Activated naive CD4-positive, alpha-beta T cell treated with anti-CD3 and anti-CD28 coated beads for 36 hours (primary cell): ENCODE data around the gene AADACL4. TPM values are rescaled to one million over a fixed set of nuclear protein-coding genes. Genes with fewer than 3 reads are reported as not detected.

Experiments used
- CTCF ChIA-PET: fragments of 350-600 bp; sonication (Branson Sonifier 250); formaldehyde crosslinking; loops from one replicate; lab custom pipeline; 2021; ENCODE audit warnings: antibody characterized with exemption; lab: Charles Lee
- DNase-seq: peaks from one replicate; pipeline ENCODE4 v3.0.0-alpha.2; 2020
- H3K27ac Mint-ChIP-seq: one replicate; pipeline ENCODE4 v1.8.0; 2021; ENCODE audit warnings: mild to moderate bottlenecking, mixed read lengths
- H3K27me3 Mint-ChIP-seq: one replicate; pipeline ENCODE4 v1.8.0; 2021; ENCODE audit warnings: low read depth, mixed read lengths
- H3K36me3 Mint-ChIP-seq: one replicate; pipeline ENCODE4 v1.8.0; 2021; ENCODE audit warnings: low read depth, mixed read lengths
- H3K4me1 Mint-ChIP-seq: one replicate; pipeline ENCODE4 v1.8.0; 2021; ENCODE audit warnings: low read depth, mixed read lengths
- H3K4me3 Mint-ChIP-seq: one replicate; pipeline ENCODE4 v1.8.0; 2021; ENCODE audit warnings: mild to moderate bottlenecking, moderate library complexity, mixed read lengths
- H3K9me3 Mint-ChIP-seq: one replicate; pipeline ENCODE4 v1.8.0; 2021; ENCODE audit warnings: mixed read lengths
- intact Hi-C: fragments of 100-400 bp; cut with micrococcal nuclease; formaldehyde crosslinking; loops from one replicate; pipeline ENCODE4 v1.15.1; 2023
- total RNA-seq, 2 experiments: library from RNA; stranded (reverse); gene quantifications; one replicate each; pipeline ENCODE4 v1.2.3, GENCODE V29; 2021

The AADACL4 gene
- total RNA-seq, 2 experiments from 2014 or later: not detected

DNA sequence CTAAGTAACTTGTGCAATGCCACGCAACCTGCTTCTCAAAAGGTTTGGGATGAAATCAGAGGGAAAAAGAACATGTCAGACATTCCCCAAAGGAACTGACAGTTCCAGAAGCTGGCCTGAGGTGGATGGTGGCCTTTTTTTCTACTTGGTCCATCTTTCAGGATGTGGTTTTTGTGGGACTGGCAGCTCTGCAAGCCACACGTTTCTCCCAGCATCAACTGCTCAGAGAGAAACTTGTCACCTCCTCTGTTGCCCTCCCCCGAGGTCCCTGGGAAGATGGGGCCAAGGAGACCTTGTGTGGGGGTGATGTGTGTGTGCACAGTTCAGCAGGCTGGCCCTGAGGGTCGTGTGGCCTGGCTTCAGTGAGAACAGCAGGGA, 23.4 kb upstream of the AADACL4 start:
- Mint-ChIP-seq H3K36me3 (peaks cover 7% of the 10 kb centered on the region), H3K27me3 (no peaks in the 10 kb centered on the region), H3K4me3 (no peak overlapping the region), H3K9me3 (no peaks in the 10 kb centered on the region), H3K4me1 (peaks cover 30% of the 10 kb centered on the region), H3K27ac (no peak overlapping the region)
- CTCF ChIA-PET: interaction anchor here (0.5 to 2.9 kb wide), 13 partner anchors 10 to 1585 kb away, joined by 3 to 13 read pairs (median 5); no protein-coding TSS in a partner anchor
- DNase-seq: peak; percentile 59
- intact Hi-C loops: no loop called here

GRCh38 chr1:12620931-12621330, 23.0 kb upstream of the AADACL4 start:
- peaks cover 3% of the 10 kb centered on the region for H3K36me3 Mint-ChIP-seq
- no peak overlapping the region for H3K4me3 Mint-ChIP-seq
- no peak for DNase-seq
- no peak overlapping the region for H3K27ac Mint-ChIP-seq
- no peaks in the 10 kb centered on the region for H3K27me3 Mint-ChIP-seq
- peaks cover 25% of the 10 kb centered on the region for H3K4me1 Mint-ChIP-seq
- CTCF ChIA-PET: interaction anchor here (0.6 to 2.9 kb wide), 12 partner anchors 10 to 392 kb away, joined by 3 to 10 read pairs (median 4); no protein-coding TSS in a partner anchor
- no peaks in the 10 kb centered on the region for H3K9me3 Mint-ChIP-seq
- intact Hi-C loops: no loop called here

GRCh38 chr1:12621346-12622335, 22.2 kb upstream of the AADACL4 start:
- CTCF ChIA-PET: interaction anchor here (0.6 to 2.9 kb wide), 10 partner anchors 9 to 393 kb away, joined by 3 to 10 read pairs (median 4); no protein-coding TSS in a partner anchor
- no peaks in the 10 kb centered on the region for H3K27me3 Mint-ChIP-seq
- intact Hi-C loops: no loop called here
- no peaks in the 10 kb centered on the region for H3K36me3 Mint-ChIP-seq
- H3K4me1 Mint-ChIP-seq: peaks cover 22% of the 10 kb centered on the region
- DNase-seq: no peak
- H3K4me3 Mint-ChIP-seq: no peak overlapping the region
- no peaks in the 10 kb centered on the region for H3K9me3 Mint-ChIP-seq
- H3K27ac Mint-ChIP-seq: no peak overlapping the region

DNA sequence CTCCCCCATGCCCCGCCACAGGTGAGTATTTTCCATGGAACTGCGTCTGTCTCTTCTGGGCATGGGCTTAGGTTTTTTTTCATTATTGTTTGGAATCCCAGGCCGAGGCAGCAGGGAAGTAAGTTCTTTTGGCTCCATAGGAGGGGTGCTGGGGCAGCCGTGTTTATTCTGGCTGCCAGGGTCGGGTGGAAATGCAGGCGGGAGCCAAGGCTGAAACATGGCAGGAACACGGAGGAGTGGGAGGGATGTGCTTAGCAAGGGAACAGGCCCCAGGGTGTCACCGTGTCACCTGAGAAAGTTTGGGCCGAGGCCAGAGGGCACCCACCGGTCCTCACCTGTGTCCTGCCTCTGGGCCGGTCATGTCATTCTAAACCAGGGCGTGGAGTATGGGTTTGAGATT, 21.4 kb upstream of the AADACL4 start:
- CTCF ChIA-PET: interaction anchor here (0.6 to 2.9 kb wide), 3 partner anchors 295 to 351 kb away, joined by 3 to 10 read pairs (median 8); no protein-coding TSS in a partner anchor
- intact Hi-C loops: no loop called here
- no peak for DNase-seq
- H3K9me3 Mint-ChIP-seq: no peaks in the 10 kb centered on the region
- no peaks in the 10 kb centered on the region for H3K36me3 Mint-ChIP-seq
- peaks cover 28% of the 10 kb centered on the region for H3K4me1 Mint-ChIP-seq
- H3K27ac Mint-ChIP-seq: no peak overlapping the region
- H3K27me3 Mint-ChIP-seq: no peaks in the 10 kb centered on the region
- no peak overlapping the region for H3K4me3 Mint-ChIP-seq

- Mint-ChIP-seq H3K4me1 (peaks cover 15% of the 10 kb centered on the region), H3K27ac (no peak overlapping the region), H3K9me3 (no peaks in the 10 kb centered on the region), H3K4me3 (no peak overlapping the region), H3K36me3 (no peaks in the 10 kb centered on the region), H3K27me3 (no peaks in the 10 kb centered on the region)
- DNase-seq: no peak
- intact Hi-C loops: no loop called here
- CTCF ChIA-PET: no interaction called here
Observed at GRCh38 chr1:12625276-12625675, 18.6 kb upstream of the AADACL4 start.

DNA sequence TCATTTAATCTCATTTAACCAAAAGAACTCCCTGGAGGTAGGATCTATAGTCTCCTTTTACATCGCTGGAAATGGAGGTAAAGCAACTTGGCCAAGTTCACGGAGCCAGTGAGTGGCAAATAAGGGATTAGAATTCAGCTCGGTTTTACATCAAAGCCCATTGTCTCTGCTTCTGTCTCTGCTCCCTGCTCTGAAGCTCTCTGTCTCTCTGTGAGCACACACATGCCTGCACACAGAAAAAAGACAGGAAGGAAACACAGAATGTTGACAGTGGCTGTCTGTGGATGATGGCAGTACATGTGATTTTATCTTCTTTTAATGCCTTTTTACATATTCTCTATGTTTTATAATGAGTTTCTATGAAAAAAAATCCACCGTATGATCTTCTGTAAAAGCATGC, 17.0 kb upstream of the AADACL4 start:
- no peak overlapping the region for H3K27ac Mint-ChIP-seq

DNA sequence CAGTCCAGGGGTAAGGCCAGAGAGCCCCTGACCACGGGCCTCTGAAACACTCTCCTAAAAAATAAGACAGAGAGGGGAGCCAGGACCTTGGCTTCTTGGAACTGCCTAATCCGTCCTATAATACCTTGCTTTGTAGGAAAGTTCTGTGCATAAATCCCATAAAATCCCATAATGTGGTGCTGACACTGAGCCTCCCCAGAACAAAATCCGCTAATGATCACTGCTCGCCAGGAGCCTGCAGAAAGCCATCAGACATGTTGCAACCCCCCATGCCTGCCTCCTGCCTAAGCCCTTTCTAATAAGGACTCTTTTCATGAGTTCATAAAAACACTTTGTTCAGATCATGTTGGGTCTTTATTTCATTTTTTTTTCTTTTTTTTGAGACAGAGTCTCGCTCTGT, 16.6 kb upstream of the AADACL4 start:
- Mint-ChIP-seq H3K36me3 (no peaks in the 10 kb centered on the region), H3K27ac (no peak overlapping the region), H3K27me3 (no peaks in the 10 kb centered on the region), H3K4me1 (peaks cover 10% of the 10 kb centered on the region), H3K4me3 (no peak overlapping the region), H3K9me3 (no peaks in the 10 kb centered on the region)
- intact Hi-C loops: no loop called here
- no peak for DNase-seq
- CTCF ChIA-PET: interaction anchor here (0.6 to 0.7 kb wide), 2 partner anchors 23 to 437 kb away, joined by 3 to 4 read pairs; no protein-coding TSS in a partner anchor

More for the DNA sequence above, 17.0 kb upstream of the AADACL4 start:
- no peaks in the 10 kb centered on the region for H3K27me3 Mint-ChIP-seq
- CTCF ChIA-PET: no interaction called here
- intact Hi-C loops: no loop called here
- H3K4me1 Mint-ChIP-seq: peaks cover 10% of the 10 kb centered on the region
- no peak overlapping the region for H3K4me3 Mint-ChIP-seq
- H3K36me3 Mint-ChIP-seq: no peaks in the 10 kb centered on the region
- no peak for DNase-seq
- H3K9me3 Mint-ChIP-seq: no peaks in the 10 kb centered on the region

DNA sequence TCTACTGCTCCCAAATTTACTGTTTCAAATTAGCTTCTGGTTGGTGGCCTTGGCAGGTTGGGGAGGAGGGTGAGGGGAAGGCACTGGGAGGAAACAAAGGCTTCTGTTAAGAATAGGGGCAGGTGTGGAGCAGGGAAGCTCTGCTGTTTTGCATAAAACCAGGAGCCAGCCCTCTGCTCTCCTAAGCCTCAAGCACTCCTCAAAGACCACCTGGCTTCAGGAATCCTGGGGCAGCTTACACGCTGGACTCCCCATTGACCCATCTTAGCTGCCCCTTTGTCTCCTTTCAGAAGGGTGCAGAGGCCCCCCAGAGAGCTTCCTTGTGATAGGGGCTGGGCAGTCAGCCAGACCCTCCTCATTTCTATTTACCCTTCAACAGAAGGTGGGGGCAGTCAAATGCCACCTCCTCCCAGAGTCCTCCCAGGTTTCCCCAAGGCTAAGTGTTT, 14.4 kb upstream of the AADACL4 start:
- DNase-seq: no peak
- Mint-ChIP-seq H3K4me1 (peaks cover 10% of the 10 kb centered on the region), H3K27me3 (no peaks in the 10 kb centered on the region), H3K9me3 (no peaks in the 10 kb centered on the region), H3K36me3 (no peaks in the 10 kb centered on the region), H3K27ac (no peak overlapping the region), H3K4me3 (no peak overlapping the region)
- intact Hi-C loops: no loop called here
- CTCF ChIA-PET: interaction anchor here (0.7 to 1.6 kb wide), 5 partner anchors 9 to 505 kb away, joined by 3 to 4 read pairs (median 3); no protein-coding TSS in a partner anchor

GRCh38 chr1:12629985-12630760, 13.7 kb upstream of the AADACL4 start:
- Mint-ChIP-seq H3K27ac (no peak overlapping the region), H3K9me3 (no peaks in the 10 kb centered on the region), H3K27me3 (no peaks in the 10 kb centered on the region), H3K4me1 (peaks cover 10% of the 10 kb centered on the region), H3K36me3 (no peaks in the 10 kb centered on the region), H3K4me3 (no peak overlapping the region)
- no peak for DNase-seq
- CTCF ChIA-PET: interaction anchor here (1.1 to 1.6 kb wide), 5 partner anchors 9 to 505 kb away, joined by 3 to 4 read pairs (median 3); no protein-coding TSS in a partner anchor
- intact Hi-C loops: no loop called here

DNA sequence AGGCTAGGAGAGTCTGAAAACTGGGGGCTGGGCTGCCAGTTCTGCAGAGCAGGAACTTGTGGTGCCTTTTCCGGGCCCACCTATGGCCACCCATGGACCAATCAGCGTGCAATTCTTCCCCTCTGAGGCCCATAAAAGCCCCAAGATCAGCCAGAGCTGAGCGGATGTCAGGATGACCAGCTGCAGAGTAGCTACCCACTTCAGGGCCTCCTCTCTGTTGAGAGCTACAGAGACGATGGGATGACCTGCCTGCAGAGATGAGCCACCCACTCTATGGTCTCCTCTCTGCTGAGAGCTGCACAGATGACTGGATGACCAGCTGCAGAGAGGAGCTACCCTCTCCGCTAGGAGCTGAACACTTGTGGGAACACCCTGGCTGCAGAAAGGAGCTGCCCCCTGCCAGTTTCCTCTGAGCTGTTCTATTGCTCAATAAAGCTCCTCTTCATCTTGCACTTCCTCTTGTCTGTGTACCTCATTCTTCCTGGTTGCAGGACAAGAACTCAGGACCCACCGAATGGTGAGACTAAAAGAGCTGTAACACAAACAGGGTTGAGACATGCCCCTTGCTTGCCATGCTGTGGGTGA, 12.8 kb upstream of the AADACL4 start:
- no peaks in the 10 kb centered on the region for H3K9me3 Mint-ChIP-seq
- DNase-seq: no peak
- CTCF ChIA-PET: interaction anchor here (1.2 to 1.6 kb wide), 4 partner anchors 11 to 306 kb away, joined by 3 to 5 read pairs (median 4); no protein-coding TSS in a partner anchor
- H3K4me1 Mint-ChIP-seq: peaks cover 10% of the 10 kb centered on the region
- H3K27ac Mint-ChIP-seq: no peak overlapping the region
- H3K4me3 Mint-ChIP-seq: no peak overlapping the region
- H3K27me3 Mint-ChIP-seq: no peaks in the 10 kb centered on the region
- intact Hi-C loops: no loop called here
- H3K36me3 Mint-ChIP-seq: no peaks in the 10 kb centered on the region

DNA sequence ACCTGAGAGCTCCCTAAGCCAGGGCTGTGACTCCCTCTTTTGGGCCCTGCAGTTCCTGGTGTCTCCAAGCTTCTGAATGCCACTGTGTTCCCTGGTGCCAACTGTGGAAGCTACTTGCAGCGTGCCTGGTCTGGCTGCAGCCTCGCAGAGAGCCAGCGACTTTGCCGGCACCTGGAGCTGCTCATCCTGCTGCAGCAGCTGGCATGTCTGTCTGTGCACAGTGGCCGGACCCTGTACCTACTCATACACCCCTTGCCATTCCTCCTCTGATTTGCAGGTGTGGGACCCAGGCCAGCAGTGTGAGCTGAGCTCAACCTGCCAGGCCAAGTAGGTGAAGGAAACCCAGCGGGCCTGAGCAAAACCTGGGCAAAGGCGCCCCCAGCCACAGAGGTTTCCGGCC, 12.3 kb upstream of the AADACL4 start:
- intact Hi-C loops: no loop called here
- no peaks in the 10 kb centered on the region for H3K36me3 Mint-ChIP-seq
- H3K4me1 Mint-ChIP-seq: peaks cover 10% of the 10 kb centered on the region
- H3K4me3 Mint-ChIP-seq: no peak overlapping the region
- CTCF ChIA-PET: interaction anchor here (1.2 to 1.3 kb wide), 3 partner anchors 25 to 307 kb away, joined by 3 to 5 read pairs (median 3); no protein-coding TSS in a partner anchor
- no peak for DNase-seq
- no peaks in the 10 kb centered on the region for H3K9me3 Mint-ChIP-seq
- H3K27ac Mint-ChIP-seq: no peak overlapping the region
- no peaks in the 10 kb centered on the region for H3K27me3 Mint-ChIP-seq
